GM21360 (cell line): ENCODE data around the gene A3GALT2.

Source experiments
- ATAC-seq: cut with Tn5 transposase; IDR thresholded peaks from one replicate; pipeline ENCODE4 v1.9.1; 2021; ENCODE audit warnings: mild to moderate bottlenecking, moderate library complexity; ENCODE audit not compliant: unreplicated experiment

The A3GALT2 gene

GRCh38 chr1:33257207-33257771 lies 63.6 kb downstream of the A3GALT2 start:
- no peak for ATAC-seq
